Activated CD4-positive, alpha-beta T cell treated with anti-CD3 and anti-CD28 coated beads for 36 hours (primary cell): ENCODE results near the gene TNK2. TPM values are rescaled to one million over a fixed set of nuclear protein-coding genes. Genes with fewer than 3 reads are reported as not detected.
"Not testable (repeated sequence)": the region's sequence is repeated elsewhere in the genome, so short reads cannot be mapped to it uniquely, and the experiment has no call there.

Source experiments
- ATAC-seq: fragments of 200-7000 bp; cut with Tn5 transposase; one replicate; pipeline ENCODE4 v1.10.0; 2021; ENCODE audit warnings: mild to moderate bottlenecking, moderate library complexity
- CTCF ChIA-PET: fragments of 350-600 bp; sonication (Branson Sonifier 250); formaldehyde crosslinking; loops from one replicate; lab custom pipeline; 2021; ENCODE audit warnings: antibody characterized with exemption; lab: Charles Lee
- POLR2A ChIA-PET: fragments of 350-600 bp; sonication (Branson Sonifier 250); formaldehyde crosslinking; loops from one replicate; lab custom pipeline; 2021; ENCODE audit warnings: antibody characterized with exemption, inconsistent platforms; lab: Charles Lee
- DNase-seq: peaks from one replicate; pipeline ENCODE4 v3.0.0-alpha.2; 2020
- H3K27ac Mint-ChIP-seq: one replicate; pipeline ENCODE4 v1.8.0; 2021; ENCODE audit warnings: mixed read lengths
- H3K27me3 Mint-ChIP-seq: one replicate; pipeline ENCODE4 v1.8.0; 2021; ENCODE audit warnings: mixed read lengths
- H3K36me3 Mint-ChIP-seq: one replicate; pipeline ENCODE4 v1.8.0; 2021; ENCODE audit warnings: low read depth, mixed read lengths
- H3K4me1 Mint-ChIP-seq: one replicate; pipeline ENCODE4 v1.8.0; 2021; ENCODE audit warnings: mixed read lengths
- H3K4me3 Mint-ChIP-seq: one replicate; pipeline ENCODE4 v1.8.0; 2021; ENCODE audit warnings: mild to moderate bottlenecking, moderate library complexity, mixed read lengths
- H3K9me3 Mint-ChIP-seq: one replicate; pipeline ENCODE4 v1.8.0; 2021; ENCODE audit warnings: low read depth, mixed read lengths
- intact Hi-C, 2 experiments: fragments of 100-400 bp; cut with DNase I in 1 of 2; cut with micrococcal nuclease in 1 of 2; formaldehyde crosslinking; loops; one replicate each; pipeline versions ENCODE4 v1.14.2 to v1.15.1; 2022 to 2024; cut with DNase I, micrococcal nuclease
- total RNA-seq, 2 experiments: library from RNA; stranded (reverse); gene quantifications; one replicate each; pipeline ENCODE4 v1.2.3, GENCODE V29; 2021

The TNK2 gene
- total RNA-seq, 2 experiments from 2014 or later: 49.9 to 54.2 TPM

GRCh38 chr3:195823999-195824398 is 84.4 kb downstream of the TNK2 start:
- no peak for ATAC-seq
- H3K27ac Mint-ChIP-seq: no peak overlapping the region
- no peaks in the 10 kb centered on the region for H3K36me3 Mint-ChIP-seq
- H3K4me3 Mint-ChIP-seq: no peak overlapping the region
- H3K4me1 Mint-ChIP-seq: no peaks in the 10 kb centered on the region
- intact Hi-C loops: no loop called here
- no peak for DNase-seq
- H3K27me3 Mint-ChIP-seq: no peaks in the 10 kb centered on the region
- H3K9me3 Mint-ChIP-seq: no peaks in the 10 kb centered on the region
- ChIA-PET CTCF (no interaction called here), POLR2A (no interaction called here)

DNA sequence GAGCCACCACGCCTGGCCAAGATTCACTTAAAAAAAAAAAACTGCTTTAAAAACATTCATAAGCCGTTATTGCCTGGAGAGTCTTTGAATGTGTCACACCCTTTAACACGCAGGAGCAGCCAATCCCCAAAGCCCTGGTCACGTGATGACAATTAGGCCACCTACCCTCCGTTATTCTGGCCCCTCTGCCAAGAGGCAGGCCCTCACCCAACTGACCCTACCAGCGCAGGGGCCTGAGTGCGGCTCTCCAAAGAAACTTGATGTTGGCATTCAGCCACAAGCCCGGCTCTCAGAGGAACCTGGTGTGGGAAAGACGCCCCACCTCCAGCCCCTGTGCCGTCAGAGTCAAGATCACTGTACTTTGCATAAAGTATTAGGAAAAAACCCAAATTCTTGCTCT is 85.1 kb downstream of the TNK2 start:
- no peak for ATAC-seq
- no peak for DNase-seq
- Mint-ChIP-seq H3K4me3 (no peak overlapping the region), H3K4me1 (no peaks in the 10 kb centered on the region), H3K36me3 (no peaks in the 10 kb centered on the region), H3K9me3 (no peaks in the 10 kb centered on the region), H3K27me3 (no peaks in the 10 kb centered on the region), H3K27ac (no peak overlapping the region)
- POLR2A ChIA-PET: no interaction called here
- intact Hi-C loops: no loop called here
- CTCF ChIA-PET: interaction anchor here (1.0 kb wide), 1 partner anchor 11 kb away, joined by 3 read pairs; no protein-coding TSS in a partner anchor

DNA sequence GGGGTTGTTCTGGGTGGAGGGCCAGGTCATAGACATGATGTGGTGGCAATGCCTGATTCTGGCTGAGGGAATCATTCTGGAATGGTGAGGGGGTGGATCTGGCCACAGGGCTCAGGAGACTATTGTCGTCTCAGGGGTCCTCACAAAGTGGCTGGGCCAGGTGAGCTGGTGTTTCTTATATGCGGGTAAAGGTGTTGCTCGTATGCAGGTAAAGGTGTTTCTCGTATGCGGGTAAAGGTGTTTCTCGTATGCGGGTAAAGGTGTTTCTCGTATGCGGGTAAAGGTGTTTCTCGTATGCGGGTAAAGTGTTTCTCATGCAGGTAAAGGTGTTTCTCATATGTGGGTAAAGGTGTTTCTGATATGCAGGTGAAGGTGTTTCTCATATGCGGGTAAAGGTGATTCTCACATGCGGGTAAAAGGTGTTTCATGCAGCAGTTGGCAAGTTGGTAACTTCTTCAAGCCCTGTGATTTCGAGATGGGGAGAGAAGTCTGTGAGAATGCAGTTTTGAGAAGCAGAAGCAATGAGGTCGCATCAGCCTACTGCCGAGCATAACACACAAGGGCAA is 86.1 kb downstream of the TNK2 start:
- no peak overlapping the region for H3K4me3 Mint-ChIP-seq
- ChIA-PET POLR2A (no interaction called here), CTCF (interaction anchor here (1.0 kb wide), 1 partner anchor 12 kb away, joined by 3 read pairs; no protein-coding TSS in a partner anchor)
- DNase-seq (no peak), ATAC-seq (no peak)
- intact Hi-C loops: no loop called here
- H3K27me3 Mint-ChIP-seq: no peaks in the 10 kb centered on the region
- H3K36me3 Mint-ChIP-seq: no peaks in the 10 kb centered on the region
- H3K27ac Mint-ChIP-seq: no peak overlapping the region
- no peaks in the 10 kb centered on the region for H3K4me1 Mint-ChIP-seq
- H3K9me3 Mint-ChIP-seq: no peaks in the 10 kb centered on the region

DNA sequence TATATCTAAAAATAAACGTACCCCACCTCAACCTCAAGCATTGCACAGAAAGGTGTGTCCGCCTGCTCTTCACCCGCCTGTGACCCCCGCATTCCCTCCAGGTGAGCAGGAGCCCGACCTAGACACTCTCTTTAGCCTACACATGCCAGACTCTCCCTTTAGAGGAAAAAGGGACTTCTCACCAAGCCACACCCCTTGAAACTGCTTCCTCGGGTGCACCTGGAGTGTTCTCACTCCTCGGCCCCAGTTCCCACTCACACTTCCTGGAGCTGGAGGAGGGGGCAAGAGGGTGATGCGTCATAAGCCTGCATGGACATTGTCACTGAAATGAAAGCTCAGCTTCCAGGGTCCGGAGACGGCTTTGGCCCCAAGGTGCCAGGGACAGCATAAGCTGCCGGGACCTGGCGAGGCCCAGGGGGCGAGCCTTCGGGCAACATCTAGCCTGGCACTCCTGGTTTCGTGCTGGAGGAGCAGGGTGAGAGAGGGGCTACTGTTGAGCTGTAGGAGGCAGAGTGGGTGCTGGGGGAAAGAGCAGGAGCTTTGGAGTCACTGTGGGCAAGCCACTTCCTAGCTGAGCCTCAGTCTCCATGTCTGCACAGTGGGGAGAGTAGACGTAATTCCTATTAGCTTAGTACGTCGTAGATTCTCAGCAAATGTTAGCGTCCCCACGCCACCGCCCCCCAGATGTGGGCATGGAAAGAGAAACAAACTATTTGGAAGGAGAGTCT is 86.8 kb downstream of the TNK2 start:
- no peaks in the 10 kb centered on the region for H3K4me1 Mint-ChIP-seq
- no peak for DNase-seq
- no peak overlapping the region for H3K4me3 Mint-ChIP-seq
- H3K36me3 Mint-ChIP-seq: no peaks in the 10 kb centered on the region
- intact Hi-C loops: no loop called here
- no peak overlapping the region for H3K27ac Mint-ChIP-seq
- POLR2A ChIA-PET: no interaction called here
- H3K27me3 Mint-ChIP-seq: no peaks in the 10 kb centered on the region
- H3K9me3 Mint-ChIP-seq: no peaks in the 10 kb centered on the region
- no peak for ATAC-seq
- CTCF ChIA-PET: no interaction called here

GRCh38 chr3:195820901-195821300 is 87.5 kb downstream of the TNK2 start:
- Mint-ChIP-seq H3K36me3 (no peaks in the 10 kb centered on the region), H3K4me1 (no peaks in the 10 kb centered on the region), H3K27me3 (no peaks in the 10 kb centered on the region), H3K9me3 (no peaks in the 10 kb centered on the region), H3K27ac (no peak overlapping the region), H3K4me3 (no peak overlapping the region)
- no peak for DNase-seq
- intact Hi-C loops: no loop called here
- ATAC-seq: no peak
- CTCF ChIA-PET: no interaction called here
- POLR2A ChIA-PET: no interaction called here

DNA sequence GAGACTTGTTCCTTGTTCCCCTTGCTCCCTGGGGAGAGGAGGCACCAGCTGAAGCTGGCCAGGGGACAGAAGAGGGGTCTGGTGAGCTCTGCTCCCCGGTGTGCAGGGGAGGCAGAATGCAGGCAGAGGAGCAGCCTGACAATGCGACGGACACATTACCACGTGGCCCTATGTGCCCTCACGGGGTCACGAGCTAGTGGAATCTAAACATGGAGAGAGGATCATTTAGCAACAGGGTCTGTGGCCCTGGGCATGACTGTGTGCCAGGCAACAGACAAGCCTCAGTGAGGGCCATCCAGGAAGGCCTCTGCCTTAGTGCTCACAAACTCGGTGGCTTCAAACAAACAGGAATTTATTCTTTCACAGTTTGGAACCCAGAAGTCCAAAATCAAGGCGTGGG is 88.2 kb downstream of the TNK2 start:
- no peaks in the 10 kb centered on the region for H3K36me3 Mint-ChIP-seq
- no peaks in the 10 kb centered on the region for H3K4me1 Mint-ChIP-seq
- intact Hi-C loops: no loop called here
- no peak for DNase-seq
- no peak for ATAC-seq
- H3K9me3 Mint-ChIP-seq: no peaks in the 10 kb centered on the region
- H3K4me3 Mint-ChIP-seq: no peak overlapping the region
- POLR2A ChIA-PET: no interaction called here
- no peaks in the 10 kb centered on the region for H3K27me3 Mint-ChIP-seq
- CTCF ChIA-PET: no interaction called here
- H3K27ac Mint-ChIP-seq: no peak overlapping the region

- DNase-seq: no peak
- Mint-ChIP-seq H3K4me3 (no peak overlapping the region), H3K9me3 (no peaks in the 10 kb centered on the region), H3K27ac (no peak overlapping the region), H3K36me3 (no peaks in the 10 kb centered on the region), H3K27me3 (no peaks in the 10 kb centered on the region), H3K4me1 (no peaks in the 10 kb centered on the region)
- ChIA-PET CTCF (interaction anchor here (0.8 to 1.2 kb wide), 2 partner anchors 32 to 49 kb away, joined by 4 read pairs; no protein-coding TSS in a partner anchor), POLR2A (no interaction called here)
- no peak for ATAC-seq
- intact Hi-C loops: no loop called here
These were observed 90.0 kb downstream of the TNK2 start for GRCh38 chr3:195818301-195818700.

GRCh38 chr3:195817578-195818135 is 90.7 kb downstream of the TNK2 start:
- intact Hi-C loops: no loop called here
- Mint-ChIP-seq H3K9me3 (no peaks in the 10 kb centered on the region), H3K4me3 (no peak overlapping the region), H3K36me3 (no peaks in the 10 kb centered on the region), H3K27ac (no peak overlapping the region), H3K27me3 (no peaks in the 10 kb centered on the region), H3K4me1 (no peaks in the 10 kb centered on the region)
- DNase-seq: no peak
- no peak for ATAC-seq
- POLR2A ChIA-PET: no interaction called here
- CTCF ChIA-PET: interaction anchor here (0.8 to 1.2 kb wide), 2 partner anchors 33 to 49 kb away, joined by 4 read pairs; no protein-coding TSS in a partner anchor

GRCh38 chr3:195816276-195816913 is 92.0 kb downstream of the TNK2 start:
- POLR2A ChIA-PET, ATAC-seq, H3K27ac Mint-ChIP-seq, H3K9me3 Mint-ChIP-seq, H3K4me3 Mint-ChIP-seq, intact Hi-C loops, CTCF ChIA-PET, H3K4me1 Mint-ChIP-seq, H3K36me3 Mint-ChIP-seq, H3K27me3 Mint-ChIP-seq, DNase-seq: not testable (repeated sequence)

DNA sequence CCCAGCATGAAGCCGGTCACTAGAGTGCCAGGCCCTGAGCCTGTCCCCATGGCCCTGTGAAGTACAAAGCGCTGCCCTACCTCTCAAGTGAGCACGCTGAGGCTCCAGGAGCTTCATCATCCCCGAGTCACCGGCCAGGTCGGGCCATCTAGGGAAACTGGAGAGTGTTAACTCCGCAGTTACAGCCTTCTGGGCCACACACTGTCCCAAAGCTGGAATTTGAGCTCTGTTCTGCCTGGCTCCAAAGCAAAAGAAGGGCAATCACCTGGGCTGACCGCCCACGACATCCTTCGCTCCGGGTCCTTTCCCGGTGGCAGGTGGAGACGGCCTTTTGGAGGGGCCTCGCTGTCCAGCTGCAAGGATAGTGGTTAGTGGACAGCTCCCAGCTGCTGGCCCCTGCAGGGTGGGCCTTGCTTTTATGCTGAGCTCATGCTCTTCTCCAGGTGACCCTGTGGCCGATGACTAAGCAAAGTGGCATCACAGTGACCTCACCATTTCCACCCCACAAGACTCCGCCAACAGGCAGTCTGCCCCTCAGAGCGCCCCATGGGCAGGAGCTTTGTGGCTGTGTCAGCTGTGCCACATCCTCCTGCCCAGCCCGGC is 93.1 kb downstream of the TNK2 start:
- H3K4me3 Mint-ChIP-seq: no peak overlapping the region
- H3K36me3 Mint-ChIP-seq: no peaks in the 10 kb centered on the region
- peak; percentile 26 for ATAC-seq
- H3K4me1 Mint-ChIP-seq: no peaks in the 10 kb centered on the region
- DNase-seq: peak; percentile 28
- POLR2A ChIA-PET: no interaction called here
- intact Hi-C loops: no loop called here
- no peaks in the 10 kb centered on the region for H3K9me3 Mint-ChIP-seq
- no peak overlapping the region for H3K27ac Mint-ChIP-seq
- CTCF ChIA-PET: interaction anchor here (0.6 to 1.4 kb wide), 3 partner anchors 31 to 59 kb away, joined by 3 read pairs; no protein-coding TSS in a partner anchor
- no peaks in the 10 kb centered on the region for H3K27me3 Mint-ChIP-seq

- DNase-seq (no peak), ATAC-seq (no peak)
- ChIA-PET CTCF (interaction anchor here (1.4 kb wide), 1 partner anchor 58 kb away, joined by 3 read pairs; no protein-coding TSS in a partner anchor), POLR2A (interaction anchor here (0.6 kb wide), 1 partner anchor 1080 kb away, joined by 4 read pairs; no protein-coding TSS in a partner anchor)
- no peaks in the 10 kb centered on the region for H3K36me3 Mint-ChIP-seq
- H3K27me3 Mint-ChIP-seq: no peaks in the 10 kb centered on the region
- peak overlapping the region; percentile 25 for H3K27ac Mint-ChIP-seq
- intact Hi-C loops: no loop called here
- no peaks in the 10 kb centered on the region for H3K9me3 Mint-ChIP-seq
- H3K4me3 Mint-ChIP-seq: no peak overlapping the region
- H3K4me1 Mint-ChIP-seq: no peaks in the 10 kb centered on the region
These were observed 94.3 kb downstream of the TNK2 start for GRCh38 chr3:195813916-195814640.
